K562 (cell line): ENCODE measurements around the gene MAP3K15. TPM values are rescaled to one million over a fixed set of nuclear protein-coding genes. Genes with fewer than 3 reads are reported as not detected.
"Not testable (repeated sequence)": the region's sequence is repeated elsewhere in the genome, so short reads cannot be mapped to it uniquely, and the experiment has no call there.

Experiments used
- ATAC-seq: fragments of 200-7000 bp; cut with Tn5 transposase; 3 replicates; pipeline ENCODE4 v1.9.1; 2020; ENCODE audit warnings: moderate library complexity
- BruUV-seq: library from RNA; stranded (reverse); fragments of 400-500 nt; replicated peaks from 2 replicates; lab custom pipeline; 2021; lab: Mats Ljungman, UMichigan
- CTCF ChIA-PET: fragments of 300-600 bp; formaldehyde crosslinking; extraction: SDS; loops from one replicate; lab custom pipeline; 2021; ENCODE audit warnings: low intra/inter-chr PET ratio; lab: Yijun Ruan, JAX
- POLR2A ChIA-PET: fragments of 300-600, 350-650 bp; sonication (Branson Sonifier 250); formaldehyde crosslinking; extraction: SDS; loops from one replicate; lab custom pipeline; 2021; ENCODE audit warnings: antibody characterized with exemption, inconsistent platforms; lab: Yijun Ruan, JAX
- DNase-seq, 4 experiments: peaks; one replicate each; pipeline versions ENCODE4 v3.0.0 to v3.0.0-alpha.2; 2011 to 2018; ENCODE audit warnings: low spot score in 3 of 4, mixed read lengths in 3 of 4; ENCODE audit errors: extremely low read depth in 1 of 4
- FAIRE-seq: peaks from 2 replicates; lab custom pipeline; 2011; peaks lifted over from hg19 to GRCh38; lab: Jason Lieb, UNC
- H2AFZ ChIP-seq: 2 replicates; pipeline ENCODE4 v1.6.0; 2011; ENCODE audit warnings: low read depth, low read length, control low read depth, inconsistent platforms
- H3K27ac ChIP-seq: fragments of 200-600 bp; 3 replicates; pipeline ENCODE4 v1.8.0; 2011; ENCODE audit warnings: low read depth, mild to moderate bottlenecking, control low read depth, inconsistent platforms, low read length, moderate library complexity, mixed read lengths; ENCODE audit errors: extremely low read depth
- H3K27me3 ChIP-seq, 2 experiments: fragments of 300-600 bp in 1 of 2; 2 replicates in 1 of 2; 3 replicates in 1 of 2; pipeline versions ENCODE4 v1.6.0 to v1.8.0; 2011; ENCODE audit warnings: inconsistent platforms in 2 of 2, low read length in 2 of 2, mild to moderate bottlenecking in 1 of 2, mixed read lengths in 1 of 2, moderate library complexity in 1 of 2; ENCODE audit not compliant: control insufficient read depth in 2 of 2, insufficient read depth in 2 of 2
- H3K36me3 ChIP-seq: fragments of 300-600 bp; 3 replicates; pipeline ENCODE4 v1.8.0; 2011; ENCODE audit warnings: mild to moderate bottlenecking, low read length, inconsistent platforms; ENCODE audit not compliant: control insufficient read depth, insufficient read depth
- H3K4me1 ChIP-seq, 2 experiments: fragments of 200-600 bp in 1 of 2; replicated peaks in 1 of 2; 2 replicates in 1 of 2; 3 replicates in 1 of 2; pipeline versions ENCODE4 v1.5.1 to v1.8.0; 2011; ENCODE audit warnings: inconsistent platforms in 2 of 2, low read length in 2 of 2, mild to moderate bottlenecking in 1 of 2, mixed read lengths in 1 of 2, moderate library complexity in 1 of 2; ENCODE audit not compliant: control insufficient read depth in 2 of 2, insufficient read depth in 2 of 2
- H3K4me2 ChIP-seq: 2 replicates; pipeline ENCODE4 v1.6.1; 2011; ENCODE audit warnings: low read length, control low read depth, inconsistent platforms, mixed read lengths; ENCODE audit not compliant: insufficient read depth
- H3K4me3 ChIP-seq: fragments of 200-600 bp; sonication (generic), shearing (Covaris generic); 2 replicates; pipeline ENCODE4 v1.5.1; 2016; ENCODE audit warnings: control low read depth, inconsistent platforms
- H3K79me2 ChIP-seq: fragments of 200-600 bp; 3 replicates; pipeline ENCODE4 v1.8.0; 2011; ENCODE audit warnings: low read length, inconsistent platforms; ENCODE audit not compliant: control insufficient read depth, insufficient read depth
- H3K9ac ChIP-seq, 2 experiments: 2 replicates each; pipeline versions ENCODE4 v1.6.0 to v1.6.1; 2011; ENCODE audit warnings: low read depth in 2 of 2, low read length in 2 of 2, control low read depth in 1 of 2, inconsistent platforms in 1 of 2, mild to moderate bottlenecking in 1 of 2, mixed read lengths in 1 of 2; ENCODE audit not compliant: insufficient read depth in 1 of 2
- H3K9me1 ChIP-seq: one replicate; pipeline ENCODE4 v1.6.0; 2011; ENCODE audit warnings: inconsistent platforms, mild to moderate bottlenecking, low read length, moderate library complexity; ENCODE audit not compliant: control insufficient read depth, insufficient read depth
- H3K9me3 ChIP-seq: replicated peaks from 2 replicates; pipeline ENCODE4 v1.5.1; 2011; ENCODE audit warnings: low read depth, low read length, inconsistent platforms; ENCODE audit not compliant: control insufficient read depth, insufficient read depth
- H4K20me1 ChIP-seq: replicated peaks from 2 replicates; pipeline ENCODE4 v1.6.1; 2011; ENCODE audit warnings: low read length, inconsistent platforms, mixed read lengths; ENCODE audit not compliant: control insufficient read depth, insufficient read depth
- WGBS: fragments of 100-300 bp; shearing (Covaris generic); methylation state at CpG from one replicate; pipeline ENCODE4 v1.1.6; 2016; ENCODE audit warnings: low coverage, mixed read lengths; ENCODE audit not compliant: insufficient coverage; ENCODE audit errors: missing lambda C conversion rate; 5-methylcytosine and 5-hydroxymethylcytosine counted together
- in situ Hi-C: fragments of 300-500 bp; cut with MboI; formaldehyde crosslinking; loops from 4 replicates; pipeline ENCODE4 v1.15.0; 2018; ENCODE audit warnings: inconsistent platforms, mixed read lengths
- intact Hi-C: fragments of 100-400 bp; cut with micrococcal nuclease; formaldehyde crosslinking; loops from 2 replicates; pipeline ENCODE4 v1.14.2; 2022
- polyA plus RNA-seq, 8 experiments: library from polyadenylated mRNA; depleted of rRNA in 4 of 8; stranded (reverse) in 5 of 8; unstranded in 3 of 8; fragments of >200 nt; fragmentation: Nextera tagmentation in 2 of 8; fragmentation: Illumina TruSeq in 1 of 8; extraction: Ambion mirVana in 2 of 8; extraction: Trizol in 1 of 8; gene quantifications; 2 replicates each; pipeline versions ENCODE4 v1.2.1 to v1.2.3, GENCODE V29; 2011 to 2014; ENCODE audit warnings: inconsistent platforms in 1 of 8, missing spikeins in 1 of 8
- total RNA-seq, 7 experiments: library from RNA; depleted of rRNA in 6 of 7; stranded (reverse); fragments of >200 nt in 6 of 7; fragmentation: Illumina TruSeq in 2 of 7; extraction: Trizol in 2 of 7; gene quantifications; 2 replicates each; pipeline versions ENCODE4 v1.2.1 to v1.2.3, GENCODE V29; 2011 to 2021; ENCODE audit warnings: low replicate concordance in 1 of 7
- TF ChIP-seq, protein P1 (sequence below): fragments of 450-650 bp; IDR thresholded peaks from 2 replicates; pipeline ENCODE4 v1.6.1; 2016; ENCODE audit warnings: mild to moderate bottlenecking
- TF ChIP-seq, protein P2 (sequence below): fragments of 450-650 bp; formaldehyde crosslinking; IDR thresholded peaks from 2 replicates; pipeline ENCODE4 v1.4.0; 2020; ENCODE audit warnings: mild to moderate bottlenecking, mixed read lengths

Gene MAP3K15
- total and polyA plus RNA-seq, 9 of the 15 experiments (the other 6 are each of a cell fraction or from before 2014, with no cell fraction given): 0.03 to 0.29 (median 0.14) TPM; not detected in 5

DNA sequence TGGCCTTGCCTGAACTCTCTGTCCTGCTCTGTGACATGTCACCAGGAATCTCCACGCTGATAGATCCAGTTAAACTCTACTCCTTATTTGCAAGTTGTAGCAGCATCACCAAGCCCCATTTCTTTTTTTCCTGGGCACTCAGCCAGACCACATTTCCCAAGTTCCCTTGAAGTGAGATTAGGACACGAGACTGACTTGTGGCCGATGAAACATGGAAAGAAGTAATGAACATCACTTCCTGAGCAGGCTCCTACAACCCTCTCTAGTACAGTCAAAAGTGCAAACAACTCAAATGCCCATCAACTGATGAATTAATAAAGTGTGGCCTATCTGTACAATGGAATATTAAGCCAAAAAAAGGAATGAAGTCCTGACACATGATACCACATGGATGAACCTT, 74.6 kb downstream of the MAP3K15 start (continued):
- TF ChIP-seq, protein P1, sequence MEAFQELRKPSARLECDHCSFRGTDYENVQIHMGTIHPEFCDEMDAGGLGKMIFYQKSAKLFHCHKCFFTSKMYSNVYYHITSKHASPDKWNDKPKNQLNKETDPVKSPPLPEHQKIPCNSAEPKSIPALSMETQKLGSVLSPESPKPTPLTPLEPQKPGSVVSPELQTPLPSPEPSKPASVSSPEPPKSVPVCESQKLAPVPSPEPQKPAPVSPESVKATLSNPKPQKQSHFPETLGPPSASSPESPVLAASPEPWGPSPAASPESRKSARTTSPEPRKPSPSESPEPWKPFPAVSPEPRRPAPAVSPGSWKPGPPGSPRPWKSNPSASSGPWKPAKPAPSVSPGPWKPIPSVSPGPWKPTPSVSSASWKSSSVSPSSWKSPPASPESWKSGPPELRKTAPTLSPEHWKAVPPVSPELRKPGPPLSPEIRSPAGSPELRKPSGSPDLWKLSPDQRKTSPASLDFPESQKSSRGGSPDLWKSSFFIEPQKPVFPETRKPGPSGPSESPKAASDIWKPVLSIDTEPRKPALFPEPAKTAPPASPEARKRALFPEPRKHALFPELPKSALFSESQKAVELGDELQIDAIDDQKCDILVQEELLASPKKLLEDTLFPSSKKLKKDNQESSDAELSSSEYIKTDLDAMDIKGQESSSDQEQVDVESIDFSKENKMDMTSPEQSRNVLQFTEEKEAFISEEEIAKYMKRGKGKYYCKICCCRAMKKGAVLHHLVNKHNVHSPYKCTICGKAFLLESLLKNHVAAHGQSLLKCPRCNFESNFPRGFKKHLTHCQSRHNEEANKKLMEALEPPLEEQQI: no peak
- TF ChIP-seq, protein P2, sequence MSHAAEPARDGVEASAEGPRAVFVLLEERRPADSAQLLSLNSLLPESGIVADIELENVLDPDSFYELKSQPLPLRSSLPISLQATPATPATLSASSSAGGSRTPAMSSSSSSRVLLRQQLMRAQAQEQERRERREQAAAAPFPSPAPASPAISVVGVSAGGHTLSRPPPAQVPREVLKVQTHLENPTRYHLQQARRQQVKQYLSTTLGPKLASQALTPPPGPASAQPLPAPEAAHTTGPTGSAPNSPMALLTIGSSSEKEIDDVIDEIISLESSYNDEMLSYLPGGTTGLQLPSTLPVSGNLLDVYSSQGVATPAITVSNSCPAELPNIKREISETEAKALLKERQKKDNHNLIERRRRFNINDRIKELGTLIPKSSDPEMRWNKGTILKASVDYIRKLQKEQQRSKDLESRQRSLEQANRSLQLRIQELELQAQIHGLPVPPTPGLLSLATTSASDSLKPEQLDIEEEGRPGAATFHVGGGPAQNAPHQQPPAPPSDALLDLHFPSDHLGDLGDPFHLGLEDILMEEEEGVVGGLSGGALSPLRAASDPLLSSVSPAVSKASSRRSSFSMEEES (CRISPR knock-in tag): no peak
- TF ChIP-seq, all 486 proteins: peak for 0

GRCh38 chrX:19422661-19423060, 92.6 kb downstream of the MAP3K15 start:
- ATAC-seq, H3K9me3 ChIP-seq, H3K9me1 ChIP-seq, H2AFZ ChIP-seq, H4K20me1 ChIP-seq, H3K4me3 ChIP-seq, POLR2A ChIA-PET, H3K27ac ChIP-seq, H3K4me1 ChIP-seq, DNase-seq, CTCF ChIA-PET, in situ Hi-C loops, FAIRE-seq, intact Hi-C loops, H3K4me2 ChIP-seq, H3K36me3 ChIP-seq, H3K79me2 ChIP-seq, BruUV-seq, H3K9ac ChIP-seq, H3K27me3 ChIP-seq: not testable (repeated sequence)
- 0% methylated on average over 1 of the region's 4 CpGs for WGBS
